ENCODE measurements around the gene RAP1GAP2. TPM values are rescaled to one million over a fixed set of nuclear protein-coding genes. Genes with fewer than 3 reads are reported as not detected.
A peak's percentile ranks its signal among the peaks of the same experiment; 100 is the strongest.

RAP1GAP2 gene
- total RNA-seq, 4 donors from 2014 or later: 4.9 to 12.4 (median 10.0) TPM

DNA sequence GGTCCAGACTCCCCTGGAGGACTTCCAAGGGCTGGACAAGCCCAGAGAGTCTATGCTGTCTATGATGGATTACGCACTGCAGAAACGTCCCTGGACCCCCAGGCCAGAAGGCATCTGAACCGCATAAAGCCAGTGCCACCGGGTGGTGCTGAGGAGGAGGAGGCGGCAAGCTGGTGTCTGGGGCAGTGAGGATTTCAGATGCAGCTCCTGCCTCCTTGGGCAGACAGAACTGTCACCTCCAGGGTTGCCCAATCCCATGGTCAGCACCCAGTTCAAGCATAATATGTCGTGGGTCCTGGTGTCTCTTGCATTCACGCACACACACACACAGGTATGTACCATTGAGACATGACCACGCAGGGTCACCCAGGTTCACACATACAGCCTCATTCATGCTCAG lies 25.6 kb downstream of the RAP1GAP2 start:
- 70 to 83% methylated on average over 2 to 5 of the region's 8 CpGs for WGBS, 2 donors
- DNase-seq: no peak
- no peaks in the 10 kb centered on the region for H3K4me1 ChIP-seq
- H3K27me3 ChIP-seq: peaks cover 0 to 47% (median 0%) of the 10 kb centered on the region in 4 donors
- H3K36me3 ChIP-seq: no peaks in the 10 kb centered on the region
- H3K9me3 ChIP-seq: no peaks in the 10 kb centered on the region
- no peak overlapping the region for H3K4me3 ChIP-seq
- TF ChIP-seq POLR2A (IDR thresholded peaks at IDR 0.05): no peak
- TF ChIP-seq, protein P1, sequence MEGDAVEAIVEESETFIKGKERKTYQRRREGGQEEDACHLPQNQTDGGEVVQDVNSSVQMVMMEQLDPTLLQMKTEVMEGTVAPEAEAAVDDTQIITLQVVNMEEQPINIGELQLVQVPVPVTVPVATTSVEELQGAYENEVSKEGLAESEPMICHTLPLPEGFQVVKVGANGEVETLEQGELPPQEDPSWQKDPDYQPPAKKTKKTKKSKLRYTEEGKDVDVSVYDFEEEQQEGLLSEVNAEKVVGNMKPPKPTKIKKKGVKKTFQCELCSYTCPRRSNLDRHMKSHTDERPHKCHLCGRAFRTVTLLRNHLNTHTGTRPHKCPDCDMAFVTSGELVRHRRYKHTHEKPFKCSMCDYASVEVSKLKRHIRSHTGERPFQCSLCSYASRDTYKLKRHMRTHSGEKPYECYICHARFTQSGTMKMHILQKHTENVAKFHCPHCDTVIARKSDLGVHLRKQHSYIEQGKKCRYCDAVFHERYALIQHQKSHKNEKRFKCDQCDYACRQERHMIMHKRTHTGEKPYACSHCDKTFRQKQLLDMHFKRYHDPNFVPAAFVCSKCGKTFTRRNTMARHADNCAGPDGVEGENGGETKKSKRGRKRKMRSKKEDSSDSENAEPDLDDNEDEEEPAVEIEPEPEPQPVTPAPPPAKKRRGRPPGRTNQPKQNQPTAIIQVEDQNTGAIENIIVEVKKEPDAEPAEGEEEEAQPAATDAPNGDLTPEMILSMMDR (IDR thresholded peaks at IDR 0.05): no peak
- intact Hi-C loops (cut with DNase I): no loop called here
- no peak overlapping the region for H3K27ac ChIP-seq

DNA sequence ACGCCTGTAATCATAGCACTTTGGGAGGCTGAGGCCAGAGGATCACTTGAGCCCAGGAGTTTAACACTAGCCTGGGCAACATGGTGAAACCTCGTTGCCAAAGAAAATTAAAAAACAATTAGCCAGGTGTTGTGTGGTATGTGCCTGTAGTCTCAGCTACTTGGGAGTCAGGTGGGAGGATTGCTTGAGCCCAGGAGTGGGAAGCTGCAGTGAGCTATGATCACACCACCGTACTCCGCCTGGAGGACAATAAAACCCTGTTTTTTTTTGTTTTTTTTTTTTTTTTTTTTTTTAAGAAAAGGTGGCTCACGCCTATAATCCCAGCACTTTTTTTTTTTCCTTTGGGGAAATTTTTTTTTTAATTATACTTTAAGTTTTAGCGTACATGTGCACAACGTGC lies 26.1 kb downstream of the RAP1GAP2 start:
- DNase-seq: no peak
- Histone ChIP-seq H3K27ac (no peak overlapping the region), H3K27me3 (peaks cover 0 to 51% (median 0%) of the 10 kb centered on the region in 4 donors), H3K4me3 (no peak overlapping the region), H3K4me1 (no peaks in the 10 kb centered on the region), H3K9me3 (no peaks in the 10 kb centered on the region), H3K36me3 (no peaks in the 10 kb centered on the region)
- TF ChIP-seq, protein P1 (IDR thresholded peaks at IDR 0.05): no peak
- no peak for TF ChIP-seq POLR2A (IDR thresholded peaks at IDR 0.05)
- intact Hi-C loops (cut with DNase I): no loop called here
- 62 to 69% methylated on average over 7 of the region's 7 CpGs for WGBS, 2 donors

DNA sequence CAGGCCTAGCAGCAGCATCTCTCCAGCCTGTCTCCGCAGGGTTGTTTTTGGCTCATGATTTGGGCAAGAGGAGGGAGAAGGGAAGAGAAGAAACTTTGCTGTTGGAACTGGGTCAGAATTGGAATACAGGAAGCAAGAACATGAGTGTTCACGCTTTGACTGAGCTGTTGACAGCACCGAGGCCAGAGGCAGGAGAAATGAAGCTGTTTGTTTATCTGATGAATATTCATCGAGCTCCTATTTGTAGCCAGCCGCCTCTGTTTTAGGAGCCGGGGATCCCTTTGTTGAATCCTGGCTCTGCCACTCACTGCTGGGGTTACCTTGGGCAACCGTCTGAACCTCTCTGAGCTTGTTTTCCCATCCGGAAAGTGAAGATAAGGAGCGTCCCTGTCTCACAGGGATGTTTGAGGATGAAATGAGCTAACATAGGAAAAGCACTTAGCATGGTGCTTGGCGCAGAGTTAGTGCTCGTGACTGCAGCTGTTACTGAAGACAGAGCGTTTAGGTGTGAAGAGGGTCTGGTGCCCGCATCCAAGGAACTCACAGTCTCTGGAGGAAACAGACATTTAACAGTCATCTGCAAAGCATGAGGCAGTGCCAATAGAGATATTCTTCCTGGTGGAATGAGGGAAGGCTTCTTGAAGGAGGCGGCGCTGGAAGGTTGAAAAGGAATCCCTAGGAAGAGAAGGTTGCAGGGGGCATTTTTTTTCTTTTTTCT lies 29.2 kb downstream of the RAP1GAP2 start:
- intact Hi-C loops (cut with DNase I): loop anchor here (5.0 kb wide), 1 partner anchor 187 kb away; no protein-coding TSS in a partner anchor
- no peaks in the 10 kb centered on the region for H3K36me3 ChIP-seq
- WGBS, 2 donors: 56 to 60% methylated on average over 12 to 15 of the region's 15 CpGs
- no peak for DNase-seq
- H3K27ac ChIP-seq: no peak overlapping the region
- no peaks in the 10 kb centered on the region for H3K9me3 ChIP-seq
- H3K4me3 ChIP-seq: no peak overlapping the region
- peaks cover 0 to 41% (median 0%) of the 10 kb centered on the region in 4 donors for H3K27me3 ChIP-seq
- H3K4me1 ChIP-seq: peaks cover 0 to 4% (median 0%) of the 10 kb centered on the region in 3 donors
- TF ChIP-seq, protein P1 (IDR thresholded peaks at IDR 0.05): no peak
- no peak for TF ChIP-seq POLR2A (IDR thresholded peaks at IDR 0.05)

DNA sequence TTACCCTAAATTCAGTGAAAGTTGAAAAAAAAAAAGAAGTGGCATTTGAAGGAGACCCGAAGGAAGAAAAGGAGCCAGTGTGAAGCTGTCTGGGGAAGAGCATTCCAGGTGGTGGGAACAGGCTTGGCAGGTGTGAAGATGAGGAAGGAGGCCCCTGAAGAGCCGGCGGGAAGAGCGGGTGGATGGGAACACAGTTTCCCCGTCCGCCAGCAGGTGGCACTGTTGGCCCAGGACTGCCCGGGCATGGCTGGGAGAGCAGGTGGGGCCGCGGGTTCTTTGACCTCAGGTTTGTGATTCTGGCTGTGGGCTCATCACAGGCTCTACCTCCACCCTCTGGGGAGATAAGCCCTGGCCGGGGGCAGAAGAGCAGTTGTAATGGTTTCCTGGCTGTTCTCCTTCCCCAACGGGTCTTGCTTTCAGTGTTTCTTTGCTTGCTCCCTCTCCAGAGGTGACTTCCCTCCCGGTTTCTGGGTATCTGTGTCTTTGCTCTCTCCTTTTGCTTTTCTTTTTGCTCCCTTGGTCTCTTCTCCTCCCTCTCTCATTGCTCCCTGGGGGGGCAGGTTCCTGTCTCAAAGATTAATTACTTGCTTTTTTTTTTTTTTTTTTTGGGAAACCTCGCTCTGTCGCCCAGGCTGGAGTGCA lies 32.3 kb downstream of the RAP1GAP2 start:
- WGBS, 2 donors: 4 to 18% methylated on average over 11 to 14 of the region's 14 CpGs
- Histone ChIP-seq H3K27me3 (peaks cover 0 to 30% (median 0%) of the 10 kb centered on the region in 4 donors), H3K4me3 (no peak overlapping the region), H3K9me3 (no peaks in the 10 kb centered on the region), H3K27ac (no peak overlapping the region), H3K4me1 (peaks cover 0 to 4% (median 0%) of the 10 kb centered on the region in 3 donors), H3K36me3 (no peaks in the 10 kb centered on the region)
- intact Hi-C loops (cut with DNase I): loop anchor here (5.0 kb wide), 1 partner anchor 184 kb away; no protein-coding TSS in a partner anchor
- DNase-seq: no peak
- TF ChIP-seq POLR2A (IDR thresholded peaks at IDR 0.05): no peak
- TF ChIP-seq, protein P1 (IDR thresholded peaks at IDR 0.05): peak; percentile 78 to 94 (median 86)

DNA sequence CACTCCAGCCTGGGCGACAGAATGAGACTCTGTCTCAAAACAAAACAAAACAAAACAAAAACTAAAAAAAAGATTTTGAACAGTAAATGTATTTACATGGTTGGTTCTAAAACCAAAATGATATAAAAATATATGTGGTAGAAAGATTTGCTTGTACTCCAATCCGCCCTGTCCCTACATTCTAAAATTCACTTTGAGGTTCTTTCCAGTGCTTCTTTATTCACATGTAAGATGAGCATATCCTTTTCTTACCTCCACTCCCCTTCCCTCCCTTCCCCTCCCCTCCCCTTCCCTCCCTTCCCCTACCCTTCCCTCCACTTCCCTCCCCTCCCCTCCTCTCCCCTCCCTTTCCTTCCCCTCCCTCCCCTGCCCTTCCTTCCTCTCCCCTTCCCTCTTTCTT lies 34.4 kb downstream of the RAP1GAP2 start:
- no peak overlapping the region for H3K27ac ChIP-seq
- H3K4me3 ChIP-seq: no peak overlapping the region
- no peaks in the 10 kb centered on the region for H3K36me3 ChIP-seq
- peaks cover 0 to 4% (median 0%) of the 10 kb centered on the region in 3 donors for H3K4me1 ChIP-seq
- peaks cover 0 to 20% (median 0%) of the 10 kb centered on the region in 4 donors for H3K27me3 ChIP-seq
- no peak for TF ChIP-seq POLR2A (IDR thresholded peaks at IDR 0.05)
- TF ChIP-seq, protein P1 (IDR thresholded peaks at IDR 0.05): no peak
- no peak for DNase-seq
- no peaks in the 10 kb centered on the region for H3K9me3 ChIP-seq
- 38 to 64% methylated on average over 2 of the region's 2 CpGs for WGBS, 2 donors
- intact Hi-C loops (cut with DNase I): no loop called here
